Muscle layer of duodenum (tissue), 2 donors: ENCODE measurements around the gene RNF144B.

Experiments used
- H3K27ac ChIP-seq: one replicate; pipeline ENCODE4 v1.7.0; 2013; ENCODE audit warnings: mild to moderate bottlenecking, low read length
- H3K27me3 ChIP-seq: one replicate; pipeline ENCODE4 v1.7.0; 2013; ENCODE audit warnings: low read depth, mild to moderate bottlenecking, control low read depth, low read length
- H3K36me3 ChIP-seq, 2 donors: one replicate each; pipeline ENCODE4 v1.7.0; 2013; ENCODE audit warnings: low read length in 2 of 2, control low read depth in 1 of 2, mild to moderate bottlenecking in 1 of 2; ENCODE audit not compliant: insufficient read depth in 2 of 2, control insufficient read depth in 1 of 2
- H3K4me1 ChIP-seq, 2 donors: one replicate each; pipeline ENCODE4 v1.7.0; 2013; ENCODE audit warnings: low read length in 2 of 2, mild to moderate bottlenecking in 2 of 2, control low read depth in 1 of 2, moderate library complexity in 1 of 2; ENCODE audit not compliant: insufficient read depth in 2 of 2, control insufficient read depth in 1 of 2
- H3K4me3 ChIP-seq, 2 donors: one replicate each; pipeline ENCODE4 v1.7.0; 2013; ENCODE audit warnings: low read length in 2 of 2, low read depth in 1 of 2, mild to moderate bottlenecking in 1 of 2
- H3K9me3 ChIP-seq, 2 donors: one replicate each; pipeline ENCODE4 v1.7.0; 2013; ENCODE audit warnings: low read length in 2 of 2, control low read depth in 1 of 2, mild to moderate bottlenecking in 1 of 2; ENCODE audit not compliant: control insufficient read depth in 1 of 2
- donor health status: healthy.

Gene RNF144B

DNA sequence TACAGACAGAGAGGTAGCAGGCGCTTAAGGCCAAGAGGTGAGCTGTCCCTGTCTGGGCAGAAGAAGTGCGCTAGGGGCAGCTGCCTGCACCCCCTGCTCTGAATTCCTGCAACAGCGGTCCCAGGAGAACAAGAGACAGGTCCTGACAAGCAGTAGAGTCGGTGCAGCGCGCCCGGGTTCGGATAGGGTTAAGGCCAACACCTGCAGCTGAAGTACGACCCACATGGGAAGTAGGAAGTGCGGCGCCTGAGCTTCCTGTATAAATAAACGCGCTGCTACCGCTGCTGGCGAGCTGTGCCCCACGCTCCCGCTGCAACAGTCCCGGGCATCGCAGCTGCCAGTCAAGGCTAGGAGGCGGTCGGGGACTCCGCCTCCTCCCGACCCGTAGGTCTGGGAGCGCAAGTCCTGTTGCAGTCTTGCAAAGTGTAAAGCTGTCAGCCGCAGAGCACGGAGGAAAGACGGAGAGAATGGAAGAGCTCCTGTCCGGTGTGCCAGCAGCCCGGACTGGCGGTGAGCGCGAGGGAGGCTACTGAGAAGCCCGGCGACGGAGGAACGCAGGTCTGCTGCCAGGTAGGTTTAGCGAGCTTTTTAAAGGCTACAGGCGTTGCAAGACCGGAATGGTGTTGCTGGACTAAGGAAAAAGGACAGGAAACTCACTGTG lies at the start of gene RNF144B:
TSS of gene RNF144B (plus strand) at position 290 of the 661 bp plus-strand sequence. CDS start 12,185 bp downstream, outside the sequence.
- Histone ChIP-seq H3K27ac (peak within 1 kb of the TSS; percentile 89), H3K36me3 (no peaks in the 10 kb centered on the region), H3K4me1 (peaks cover 9 to 30% of the 10 kb centered on the region in 2 donors)

DNA sequence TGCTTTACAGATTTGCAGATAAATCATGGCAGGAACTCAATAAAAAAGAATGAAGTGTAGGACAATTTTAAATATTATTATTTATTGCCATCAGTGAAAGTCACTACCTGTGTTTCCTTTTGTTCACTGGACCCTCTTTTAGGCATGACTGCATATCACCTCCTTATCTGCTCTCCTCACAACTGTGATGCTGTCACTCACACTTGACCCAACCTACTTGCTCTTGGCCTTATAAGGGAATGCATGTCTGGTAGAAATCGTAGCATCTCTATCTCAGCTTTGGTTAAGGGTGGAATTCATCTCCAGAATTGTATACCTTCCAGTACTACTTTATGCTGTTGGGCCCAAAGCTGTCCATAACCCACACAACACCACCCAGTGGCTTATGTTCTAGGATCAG lies 47.6 kb upstream of the RNF144B start:
- Histone ChIP-seq H3K9me3 (no peaks in the 10 kb centered on the region), H3K27me3 (no peaks in the 10 kb centered on the region), H3K27ac (no peak overlapping the region), H3K4me1 (no peaks in the 10 kb centered on the region), H3K4me3 (no peak overlapping the region), H3K36me3 (no peaks in the 10 kb centered on the region)

More for the DNA sequence above, at the start of gene RNF144B:
- H3K9me3 ChIP-seq, result no peaks in the 10 kb centered on the region
- peak within 1 kb of the TSS; percentile 75 to 88 for H3K4me3 ChIP-seq
- no peaks in the 10 kb centered on the region for H3K27me3 ChIP-seq

DNA sequence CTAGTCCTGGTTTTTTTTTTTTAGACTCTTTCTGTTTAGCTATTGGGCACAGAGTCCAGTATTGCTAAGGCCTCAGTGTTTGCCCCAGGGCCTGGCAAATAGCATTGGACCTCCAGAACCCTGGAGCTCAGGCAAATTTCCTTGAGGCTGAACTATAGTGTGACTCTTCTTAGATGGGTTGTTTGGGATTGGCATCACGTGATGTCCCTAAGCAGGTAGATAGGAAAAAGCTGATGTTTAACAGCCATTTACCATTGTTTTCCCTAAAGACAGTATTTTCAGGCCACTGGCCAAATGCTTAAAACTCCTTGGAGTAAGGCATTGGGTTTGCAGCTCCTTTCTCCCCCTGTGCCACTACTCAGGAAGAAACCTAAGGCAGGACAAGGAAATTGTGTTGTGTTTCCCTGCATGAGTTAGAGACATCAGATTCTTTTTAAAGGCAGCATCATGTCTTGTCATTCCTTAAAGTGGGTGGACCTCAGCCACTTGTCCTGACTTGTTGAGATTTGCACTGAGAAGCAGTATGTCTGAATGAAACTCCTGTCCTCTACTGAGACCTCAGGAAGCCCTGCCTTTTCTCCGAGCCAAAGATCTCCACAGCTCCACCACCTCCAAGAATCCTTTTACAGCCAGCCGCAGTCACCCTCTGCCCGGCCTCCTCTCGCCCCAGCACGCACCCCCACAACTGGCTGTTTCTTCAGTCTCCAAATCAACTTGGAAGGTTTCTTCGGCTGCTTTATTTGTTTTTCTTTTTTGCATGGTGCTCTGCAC lies 46.2 kb upstream of the RNF144B start:
- no peaks in the 10 kb centered on the region for H3K9me3 ChIP-seq
- no peaks in the 10 kb centered on the region for H3K27me3 ChIP-seq
- H3K4me1 ChIP-seq, result no peaks in the 10 kb centered on the region
- H3K27ac ChIP-seq, result no peak overlapping the region
- no peaks in the 10 kb centered on the region for H3K36me3 ChIP-seq
- no peak overlapping the region for H3K4me3 ChIP-seq

DNA sequence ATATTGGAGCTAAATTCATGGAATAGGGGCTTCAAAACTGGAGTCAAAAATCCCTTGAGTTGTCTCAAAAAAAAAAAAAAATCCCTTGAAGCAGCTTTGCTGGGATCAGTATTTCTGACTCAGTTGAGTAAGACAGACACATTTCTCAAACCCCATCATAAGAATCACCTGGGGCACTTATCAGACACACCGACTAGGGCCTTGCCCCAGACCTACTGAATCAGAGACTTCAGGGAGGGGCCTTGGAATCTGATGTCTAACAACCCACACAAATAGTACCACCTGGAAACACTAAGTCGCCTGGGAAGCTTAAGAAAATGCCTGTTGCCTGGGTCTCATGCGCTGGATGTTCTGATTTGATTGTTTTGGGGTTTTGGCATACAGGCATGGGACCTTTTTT lies 44.9 kb upstream of the RNF144B start:
- Histone ChIP-seq H3K9me3 (no peaks in the 10 kb centered on the region), H3K27ac (no peak overlapping the region)

DNA sequence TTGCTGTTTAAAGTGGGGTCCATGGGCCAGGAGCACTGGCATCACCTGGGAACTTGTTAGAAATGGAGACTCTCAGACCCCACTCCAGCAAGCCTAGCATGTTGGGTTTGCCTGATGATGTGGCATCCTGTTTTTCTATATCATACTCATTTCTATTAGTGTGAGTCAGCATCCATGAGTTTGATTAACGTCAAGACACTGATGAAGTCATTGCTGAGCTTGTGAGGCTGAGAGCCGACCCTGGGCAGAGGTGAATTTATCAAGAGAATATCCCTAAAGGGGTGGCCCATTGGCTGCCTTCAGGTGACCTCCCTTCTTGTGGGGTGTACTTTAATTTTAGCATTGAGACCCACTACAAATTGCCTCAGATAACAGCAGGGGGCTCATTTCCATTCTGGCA lies 43.4 kb upstream of the RNF144B start:
- no peaks in the 10 kb centered on the region for H3K27me3 ChIP-seq
- no peak overlapping the region for H3K4me3 ChIP-seq
- H3K36me3 ChIP-seq, result no peaks in the 10 kb centered on the region
- no peaks in the 10 kb centered on the region for H3K4me1 ChIP-seq
- no peaks in the 10 kb centered on the region for H3K9me3 ChIP-seq
- no peak overlapping the region for H3K27ac ChIP-seq

More for the DNA sequence above, 44.9 kb upstream of the RNF144B start:
- H3K4me1 ChIP-seq, result no peaks in the 10 kb centered on the region
- H3K4me3 ChIP-seq, result no peak overlapping the region
- no peaks in the 10 kb centered on the region for H3K36me3 ChIP-seq
- H3K27me3 ChIP-seq, result no peaks in the 10 kb centered on the region

DNA sequence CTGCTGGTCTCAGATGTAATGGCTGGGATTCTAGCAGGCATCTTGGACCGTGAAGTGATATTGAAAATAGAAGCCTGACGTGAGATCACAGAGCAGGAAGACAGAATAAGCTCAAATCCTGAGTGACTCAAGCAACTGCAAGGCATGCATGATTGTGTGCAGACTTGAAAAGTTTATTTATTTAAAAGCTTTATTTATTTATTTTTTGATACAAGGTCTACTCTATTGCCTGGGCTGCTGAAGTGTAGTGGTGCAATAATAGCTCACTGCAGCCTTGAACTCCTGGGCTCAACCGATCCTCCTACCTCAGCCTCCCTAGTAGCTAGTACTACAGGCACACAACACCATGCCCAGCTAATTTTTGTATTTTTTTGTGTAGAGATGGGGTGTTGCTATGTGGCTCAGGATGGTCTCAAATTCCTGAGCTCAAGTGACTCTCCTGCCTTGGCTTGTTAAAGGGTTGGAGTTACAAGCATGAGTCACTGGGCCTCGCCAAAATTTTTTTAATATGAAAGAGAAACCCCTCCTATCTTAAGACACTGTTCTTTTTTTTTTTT lies 40.1 kb upstream of the RNF144B start:
- Histone ChIP-seq H3K27me3 (no peaks in the 10 kb centered on the region), H3K4me1 (no peaks in the 10 kb centered on the region), H3K4me3 (no peak overlapping the region), H3K27ac (no peak overlapping the region), H3K36me3 (no peaks in the 10 kb centered on the region), H3K9me3 (no peaks in the 10 kb centered on the region)

DNA sequence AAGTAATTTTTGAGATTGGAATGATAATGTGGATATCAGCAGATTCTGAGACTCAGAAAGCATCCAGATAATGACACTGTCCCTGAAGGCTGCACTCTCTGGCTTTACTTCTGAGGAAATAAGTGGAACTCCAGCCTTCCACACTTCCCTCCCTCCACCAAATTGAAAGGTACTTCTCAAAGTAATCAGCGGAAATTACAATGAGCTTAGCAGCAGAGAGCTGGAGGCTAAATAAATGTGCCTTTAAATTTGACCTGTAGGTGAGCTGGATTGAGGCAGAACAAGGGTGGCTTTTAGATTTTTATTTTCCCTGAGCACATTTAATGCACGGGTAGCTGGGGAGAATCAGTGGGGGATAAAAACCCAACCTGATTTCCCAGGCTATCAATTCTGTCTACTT lies 39.3 kb upstream of the RNF144B start:
- H3K27ac ChIP-seq, result no peak overlapping the region
- H3K4me1 ChIP-seq, result no peaks in the 10 kb centered on the region
- H3K9me3 ChIP-seq, result no peaks in the 10 kb centered on the region
- no peaks in the 10 kb centered on the region for H3K27me3 ChIP-seq
- no peaks in the 10 kb centered on the region for H3K36me3 ChIP-seq
- H3K4me3 ChIP-seq, result no peak overlapping the region

DNA sequence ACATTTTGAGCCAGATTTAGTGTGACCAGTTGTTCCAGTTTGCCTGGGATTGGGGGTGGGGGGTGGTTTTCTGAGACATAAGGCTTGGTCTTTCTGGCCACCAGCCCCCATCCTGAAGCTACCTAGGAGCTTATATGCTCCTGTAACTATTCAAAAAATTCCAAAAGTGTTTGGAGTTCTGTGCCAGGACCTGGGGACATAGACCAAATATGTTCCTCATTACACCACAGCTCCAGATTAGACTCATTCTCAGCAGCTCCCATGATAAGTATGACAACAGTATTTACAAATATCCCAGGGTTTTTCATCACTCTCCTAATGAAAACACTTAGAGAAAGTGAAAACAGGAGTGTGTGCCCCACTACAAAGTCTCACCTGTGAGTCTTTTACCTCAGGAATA lies 37.8 kb upstream of the RNF144B start:
- no peak overlapping the region for H3K27ac ChIP-seq

DNA sequence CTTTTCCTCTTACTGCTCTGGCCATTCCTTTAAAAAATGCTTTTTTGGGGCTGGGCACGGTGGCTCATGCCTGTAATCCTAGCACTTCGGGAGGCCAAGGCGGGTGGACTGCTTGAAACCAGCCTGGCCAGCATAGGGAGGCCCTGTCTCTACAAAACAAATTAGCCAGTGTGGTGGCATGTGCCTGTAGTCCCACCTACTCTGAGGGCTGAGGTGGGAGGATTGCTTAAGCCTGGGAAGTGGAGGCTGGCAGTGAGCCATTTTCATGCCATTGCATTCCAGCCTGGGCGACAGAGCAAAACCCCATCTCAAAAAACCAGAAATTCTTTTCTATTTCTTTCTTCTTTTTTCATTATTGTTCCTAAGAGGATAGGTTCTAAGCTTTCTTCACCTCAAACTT lies 36.9 kb upstream of the RNF144B start:
- Histone ChIP-seq H3K27me3 (no peaks in the 10 kb centered on the region), H3K36me3 (no peaks in the 10 kb centered on the region), H3K27ac (no peak overlapping the region), H3K4me1 (no peaks in the 10 kb centered on the region), H3K4me3 (no peak overlapping the region), H3K9me3 (no peaks in the 10 kb centered on the region)

More for the DNA sequence above, 37.8 kb upstream of the RNF144B start:
- Histone ChIP-seq H3K4me1 (no peaks in the 10 kb centered on the region), H3K27me3 (no peaks in the 10 kb centered on the region), H3K36me3 (no peaks in the 10 kb centered on the region), H3K4me3 (no peak overlapping the region), H3K9me3 (no peaks in the 10 kb centered on the region)

DNA sequence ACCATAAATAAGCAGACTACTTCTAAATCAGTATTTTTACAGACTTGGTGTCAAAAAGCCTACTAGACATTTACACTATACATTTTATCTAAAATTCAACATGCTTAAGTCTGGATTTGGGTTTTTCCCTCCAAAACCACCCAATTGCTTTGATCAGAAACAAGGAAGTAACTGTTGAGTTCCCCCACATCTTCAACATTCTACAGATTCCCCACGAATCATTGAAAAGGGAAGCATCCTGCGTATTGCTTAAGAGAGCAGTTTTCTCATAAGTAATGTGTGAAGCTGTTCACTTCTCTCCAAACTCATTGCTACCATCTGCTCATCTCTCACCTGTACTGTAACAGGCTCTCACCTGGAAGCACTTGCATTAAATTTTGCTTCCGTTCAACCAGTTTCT lies 36.4 kb upstream of the RNF144B start:
- Histone ChIP-seq H3K4me3 (no peak overlapping the region), H3K9me3 (no peaks in the 10 kb centered on the region), H3K4me1 (no peaks in the 10 kb centered on the region), H3K27me3 (no peaks in the 10 kb centered on the region), H3K27ac (no peak overlapping the region), H3K36me3 (no peaks in the 10 kb centered on the region)

DNA sequence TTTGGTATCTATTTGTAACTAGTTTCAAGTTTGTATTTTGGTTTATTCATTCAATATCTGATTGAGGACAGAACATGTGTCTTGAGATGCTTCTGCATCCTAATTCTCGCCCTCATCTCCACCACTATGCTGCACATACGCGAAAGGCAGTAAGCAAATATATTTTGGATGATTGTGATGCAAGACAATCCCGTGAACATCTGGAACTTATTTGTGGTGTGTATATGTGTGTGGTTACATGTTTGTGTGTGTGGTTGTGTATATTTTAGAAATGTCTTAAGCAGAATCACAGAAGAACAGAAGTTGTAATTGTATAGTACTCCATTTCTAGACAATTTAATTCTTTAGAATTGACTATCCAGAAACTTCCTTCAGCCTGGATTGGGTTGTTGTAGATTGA lies 35.1 kb upstream of the RNF144B start:
- Histone ChIP-seq H3K9me3 (no peaks in the 10 kb centered on the region), H3K36me3 (no peaks in the 10 kb centered on the region), H3K27me3 (no peaks in the 10 kb centered on the region), H3K4me3 (no peak overlapping the region), H3K4me1 (no peaks in the 10 kb centered on the region), H3K27ac (no peak overlapping the region)
